HG03139 (cell line): Measurements from ENCODE around the gene TUBB6.
A peak's percentile ranks its signal among the peaks of the same experiment; 100 is the strongest.

ENCODE experiments used
- ATAC-seq: cut with Tn5 transposase; IDR thresholded peaks from one replicate; pipeline ENCODE4 v1.9.1; 2021; ENCODE audit not compliant: unreplicated experiment

TUBB6 gene

DNA sequence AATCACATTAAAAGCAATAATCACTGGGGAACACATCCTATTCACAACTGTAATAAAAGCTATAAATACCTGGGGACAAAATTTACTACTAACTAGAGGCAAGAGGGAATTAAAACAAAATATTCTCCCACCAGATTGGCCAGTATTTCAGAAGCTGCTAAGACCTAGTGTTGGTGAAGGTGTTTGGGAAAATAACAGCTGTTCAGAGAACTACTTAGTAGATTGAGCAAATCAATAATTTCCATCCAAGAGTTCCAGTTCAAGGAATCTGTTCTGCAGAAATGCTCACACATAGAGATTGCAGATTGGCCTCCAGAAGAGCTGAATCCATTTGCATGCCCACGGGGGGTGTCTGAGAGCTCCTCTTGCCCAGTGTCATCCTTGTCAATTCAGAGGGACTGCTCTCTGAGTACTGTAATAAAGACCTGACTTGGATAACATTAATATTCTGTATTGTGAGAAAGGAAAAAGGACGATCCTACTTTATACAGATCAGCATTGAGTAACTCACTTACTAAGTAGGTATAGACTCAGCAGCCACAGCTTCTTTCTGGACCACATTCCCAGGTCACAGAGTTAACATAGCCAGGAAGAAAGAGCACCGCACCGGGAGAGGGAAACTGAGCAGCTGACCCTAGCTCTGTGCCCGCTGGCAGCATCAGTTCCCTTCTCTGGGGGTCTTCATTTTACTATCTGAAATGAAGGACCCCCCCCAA, 5.6 kb downstream of the TUBB6 start:
- no peak for ATAC-seq

DNA sequence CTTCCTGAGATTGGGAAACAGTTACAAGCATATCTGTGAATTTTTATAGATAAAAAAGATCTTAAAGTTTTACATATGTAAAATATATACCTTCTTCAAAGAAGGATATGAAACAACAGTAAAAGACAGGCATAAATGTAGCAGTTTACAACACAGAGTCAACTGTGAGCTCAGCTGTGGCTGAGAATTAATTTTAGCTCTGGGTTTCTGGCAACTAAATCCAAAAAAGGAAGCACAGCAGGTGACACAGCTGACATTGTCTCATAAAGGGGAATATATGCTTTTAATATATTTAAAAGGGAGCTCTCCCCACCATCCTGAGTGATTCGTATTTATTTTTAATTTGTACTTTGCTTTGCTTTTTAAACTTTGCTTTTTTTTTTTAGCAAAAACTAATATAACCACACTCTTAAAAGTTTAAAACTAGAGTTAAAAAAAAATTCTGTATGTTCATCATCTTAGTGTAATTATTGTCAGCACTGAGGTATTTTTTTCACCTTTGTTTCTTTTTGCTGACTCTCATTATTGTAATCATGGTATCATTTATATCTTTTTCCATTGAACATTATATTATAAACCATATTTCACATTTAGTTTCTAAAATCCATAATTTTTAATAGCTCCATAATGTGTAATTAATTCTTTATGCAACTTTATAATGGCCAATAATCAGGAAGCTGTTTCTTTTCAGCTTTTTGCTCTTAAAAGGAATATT, 6.7 kb downstream of the TUBB6 start:
- no peak for ATAC-seq

DNA sequence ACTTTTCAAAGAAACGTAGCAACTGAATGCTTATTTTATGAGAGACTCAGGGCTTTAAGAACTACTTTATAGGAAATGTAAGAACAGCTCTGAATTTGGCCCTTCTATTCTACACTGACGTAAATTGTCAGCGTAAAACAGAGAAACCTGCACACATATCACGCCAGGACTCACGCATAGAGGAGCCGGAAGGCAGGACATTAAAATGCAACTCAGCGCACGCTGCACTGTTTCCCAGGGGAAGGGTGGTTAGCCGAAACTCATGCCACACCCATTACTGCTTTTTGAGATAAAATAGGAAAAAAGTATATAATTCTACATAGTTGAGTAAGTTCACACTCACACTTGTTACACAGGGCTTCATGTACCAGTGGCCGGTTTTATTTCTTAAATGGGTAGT, 7.4 kb downstream of the TUBB6 start:
- no peak for ATAC-seq

DNA sequence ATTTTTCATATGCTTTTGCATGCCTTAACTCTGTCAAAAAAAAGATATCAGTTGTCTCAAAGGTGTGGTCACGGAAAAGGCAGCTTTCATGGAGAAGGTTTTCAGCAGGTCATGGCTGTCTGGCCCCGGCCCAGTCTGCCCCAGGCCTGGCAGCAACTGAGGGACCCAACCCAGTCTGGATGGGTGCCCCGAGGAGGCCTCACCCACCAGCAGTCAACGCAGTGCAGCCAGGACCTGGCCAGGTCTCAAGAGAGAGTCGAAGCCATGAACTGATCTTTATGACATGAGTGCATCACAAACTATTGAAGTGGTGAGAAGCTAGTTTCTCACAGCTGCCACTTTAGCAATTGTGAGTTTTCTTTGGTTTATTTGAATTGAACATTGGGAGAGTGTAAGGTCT, 7.9 kb downstream of the TUBB6 start:
- no peak for ATAC-seq

DNA sequence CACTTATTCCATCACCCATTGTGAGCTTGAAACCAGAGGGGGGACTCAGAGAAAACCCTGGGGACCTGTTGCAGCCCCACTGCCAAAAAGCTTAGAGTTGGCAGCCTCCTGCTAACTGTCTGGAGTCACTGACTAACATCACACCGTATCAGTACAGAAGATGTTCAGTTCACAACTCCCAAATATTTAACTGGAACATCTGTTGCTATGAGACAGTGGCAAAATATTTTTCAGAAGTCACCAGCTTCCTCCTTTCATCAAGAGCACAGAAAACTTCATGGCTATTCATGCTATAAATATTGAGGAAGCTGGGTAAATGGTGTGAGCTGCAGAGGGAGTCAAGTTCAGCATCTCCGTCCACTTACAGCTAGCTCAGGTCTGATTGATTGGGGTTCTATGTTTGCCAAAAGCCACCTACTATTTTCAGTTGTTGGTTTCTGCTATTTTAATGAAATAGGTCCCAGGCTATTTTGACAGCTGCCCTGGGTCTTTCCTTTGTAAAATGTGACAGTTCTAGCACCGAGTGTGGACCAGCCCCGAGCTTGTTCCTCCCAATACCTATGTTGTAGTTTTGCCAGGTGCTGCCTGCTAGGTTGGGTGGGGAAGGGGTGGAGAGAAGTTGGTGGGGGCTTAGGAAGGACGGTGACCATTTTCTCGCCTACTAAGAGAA, 9.8 kb downstream of the TUBB6 start:
- ATAC-seq, result no peak

DNA sequence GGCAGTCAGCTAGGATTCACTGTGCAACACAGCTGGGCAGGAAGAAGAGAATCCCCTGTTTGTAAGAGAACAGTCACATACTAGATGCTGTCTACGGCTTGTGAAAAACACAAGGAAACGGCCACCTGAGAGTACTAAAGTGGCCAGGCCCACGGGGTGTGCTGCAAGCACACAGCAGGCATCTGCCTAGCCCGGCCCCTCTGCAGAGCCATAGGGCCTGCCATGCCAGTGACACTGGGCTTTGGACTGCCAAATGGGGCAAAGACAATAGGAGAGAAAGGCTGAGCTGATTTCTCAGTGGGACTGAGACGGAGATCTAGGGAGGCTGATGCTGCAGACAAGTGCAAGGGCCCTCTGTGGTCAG, 10.3 kb downstream of the TUBB6 start:
- ATAC-seq, result no peak

DNA sequence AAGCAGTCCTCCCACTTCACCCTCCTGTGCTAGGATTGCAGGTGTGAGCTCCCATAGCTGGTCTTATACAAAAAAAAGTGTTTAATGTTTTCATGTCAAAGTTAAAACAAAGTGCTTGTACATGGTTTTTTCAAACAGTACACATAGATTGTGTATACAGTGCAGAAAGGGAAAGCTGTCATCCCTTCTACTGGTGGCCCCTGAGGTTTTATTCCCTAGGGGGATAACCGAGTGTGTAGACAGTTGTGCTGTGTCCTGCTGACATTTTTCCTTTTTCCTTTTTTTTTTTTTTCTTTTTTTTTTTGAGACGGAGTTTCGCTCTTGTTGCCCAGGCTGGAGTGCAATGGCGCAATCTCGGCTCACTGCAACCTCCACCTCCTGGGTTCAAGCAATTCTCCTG, 10.8 kb downstream of the TUBB6 start:
- ATAC-seq, result no peak

DNA sequence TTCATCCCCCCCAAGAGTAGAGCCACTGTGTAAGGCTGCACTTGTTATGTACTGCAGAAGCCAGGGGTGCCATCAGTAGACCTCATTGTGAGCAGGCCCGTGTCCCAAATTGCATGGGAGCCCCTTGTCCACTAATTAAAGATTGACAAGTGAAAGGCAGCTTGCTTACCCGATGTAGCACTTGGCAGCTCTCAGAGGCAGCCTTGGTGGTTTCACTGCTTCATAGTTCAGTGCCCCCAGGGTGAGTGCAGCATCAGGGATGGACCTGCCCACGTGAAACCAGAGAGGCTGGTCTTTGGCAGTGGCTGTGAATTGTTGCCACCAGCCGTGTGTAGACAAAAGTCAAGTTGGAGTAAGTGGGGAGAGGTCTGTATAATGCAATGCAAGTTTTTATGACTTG, 13.3 kb downstream of the TUBB6 start:
- ATAC-seq, result peak; percentile 74

DNA sequence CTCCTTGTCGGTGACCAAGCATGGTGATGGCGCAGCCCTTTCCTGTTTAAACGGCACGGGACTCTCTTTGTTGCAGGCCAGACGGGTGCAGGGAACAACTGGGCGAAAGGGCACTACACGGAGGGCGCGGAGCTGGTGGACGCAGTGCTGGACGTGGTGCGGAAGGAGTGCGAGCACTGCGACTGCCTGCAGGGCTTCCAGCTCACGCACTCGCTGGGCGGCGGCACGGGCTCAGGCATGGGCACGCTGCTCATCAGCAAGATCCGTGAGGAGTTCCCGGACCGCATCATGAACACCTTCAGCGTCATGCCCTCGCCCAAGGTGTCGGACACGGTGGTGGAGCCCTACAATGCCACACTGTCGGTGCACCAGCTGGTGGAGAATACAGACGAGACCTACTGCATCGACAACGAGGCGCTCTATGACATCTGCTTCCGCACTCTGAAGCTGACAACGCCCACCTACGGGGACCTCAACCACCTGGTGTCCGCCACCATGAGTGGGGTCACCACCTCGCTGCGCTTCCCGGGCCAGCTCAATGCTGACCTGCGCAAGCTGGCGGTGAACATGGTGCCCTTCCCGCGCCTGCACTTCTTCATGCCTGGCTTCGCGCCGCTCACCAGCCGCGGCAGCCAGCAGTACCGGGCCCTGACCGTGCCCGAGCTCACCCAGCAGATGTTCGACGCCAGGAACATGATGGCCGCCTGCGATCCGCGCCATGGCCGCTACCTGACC, 17.1 kb downstream of the TUBB6 start:
- no peak for ATAC-seq

DNA sequence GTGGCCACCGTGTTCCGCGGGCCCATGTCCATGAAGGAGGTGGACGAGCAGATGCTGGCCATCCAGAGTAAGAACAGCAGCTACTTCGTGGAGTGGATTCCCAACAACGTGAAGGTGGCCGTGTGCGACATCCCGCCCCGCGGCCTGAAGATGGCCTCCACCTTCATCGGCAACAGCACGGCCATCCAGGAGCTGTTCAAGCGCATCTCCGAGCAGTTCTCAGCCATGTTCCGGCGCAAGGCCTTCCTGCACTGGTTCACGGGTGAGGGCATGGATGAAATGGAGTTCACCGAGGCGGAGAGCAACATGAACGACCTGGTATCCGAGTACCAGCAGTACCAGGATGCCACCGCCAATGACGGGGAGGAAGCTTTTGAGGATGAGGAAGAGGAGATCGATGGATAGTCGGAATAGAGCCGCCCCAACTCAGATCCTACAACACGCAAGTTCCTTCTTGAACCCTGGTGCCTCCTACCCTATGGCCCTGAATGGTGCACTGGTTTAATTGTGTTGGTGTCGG, 17.7 kb downstream of the TUBB6 start:
- ATAC-seq, result no peak

DNA sequence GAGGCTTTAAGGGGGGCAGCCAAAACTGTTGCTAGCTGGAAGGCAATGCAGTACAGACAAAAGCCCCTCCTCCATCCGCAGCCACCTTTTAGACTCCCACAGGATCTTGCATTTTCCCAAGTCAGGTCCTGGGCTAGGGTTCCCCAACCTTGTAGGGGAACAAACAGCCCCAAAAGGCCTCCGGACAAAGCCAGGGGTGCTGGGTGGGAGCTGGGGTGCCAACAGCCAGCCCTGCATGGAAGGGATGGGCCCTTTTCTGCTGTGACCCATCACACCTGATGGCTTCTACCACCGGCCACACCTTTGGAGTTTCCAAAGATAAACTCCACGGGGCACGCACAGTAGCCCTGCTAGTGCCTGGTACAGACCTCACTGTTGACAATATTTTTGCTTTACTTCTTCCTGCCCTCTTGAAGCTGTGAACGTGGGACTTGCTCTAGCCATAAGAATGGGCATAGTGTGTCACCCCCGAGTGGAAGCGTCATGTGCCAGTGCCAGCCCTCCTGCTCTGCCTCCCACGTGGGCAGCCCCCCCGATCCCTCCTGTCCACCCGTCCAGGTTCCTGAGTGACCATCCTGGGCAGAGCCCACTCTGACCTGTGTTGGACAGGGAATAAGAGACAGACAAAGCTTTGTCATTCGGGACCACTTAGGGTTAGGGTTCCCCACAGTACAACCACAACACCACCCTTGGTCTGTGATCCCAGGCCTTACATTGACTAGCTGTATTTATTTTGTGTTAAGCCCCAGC, 18.8 kb downstream of the TUBB6 start:
- ATAC-seq, result no peak

DNA sequence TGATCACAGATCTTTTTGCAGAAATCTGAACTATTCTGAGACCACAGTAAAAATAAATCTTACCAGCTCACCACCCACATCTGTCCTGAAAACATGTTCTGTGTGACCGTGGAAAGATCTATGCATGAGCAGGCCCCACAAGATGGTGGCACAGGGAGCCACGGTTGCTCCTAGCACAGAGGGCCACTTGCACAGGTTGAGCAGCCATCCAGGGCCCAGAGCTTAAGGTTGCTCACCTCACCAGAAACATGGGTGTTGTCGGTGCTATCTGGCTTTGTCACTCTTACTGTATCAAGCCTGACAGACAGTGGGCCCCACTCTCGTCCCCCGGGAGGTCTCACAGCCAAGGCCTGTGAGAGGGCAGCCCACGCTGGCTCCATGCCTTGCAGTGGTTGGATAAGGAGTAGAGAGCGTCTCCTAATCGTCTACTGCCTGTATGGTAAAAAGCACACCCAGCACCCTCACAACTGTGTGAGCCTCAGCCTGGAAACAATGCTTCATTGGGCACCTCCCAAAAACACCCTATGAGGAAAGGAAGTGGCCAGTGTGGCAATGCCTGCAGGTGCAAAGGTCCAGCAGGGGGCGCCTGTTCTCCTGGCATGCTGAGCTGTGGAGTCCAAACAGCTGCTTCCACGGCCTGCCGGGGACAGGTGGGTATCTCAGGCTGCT, 19.6 kb downstream of the TUBB6 start:
- ATAC-seq, result no peak

DNA sequence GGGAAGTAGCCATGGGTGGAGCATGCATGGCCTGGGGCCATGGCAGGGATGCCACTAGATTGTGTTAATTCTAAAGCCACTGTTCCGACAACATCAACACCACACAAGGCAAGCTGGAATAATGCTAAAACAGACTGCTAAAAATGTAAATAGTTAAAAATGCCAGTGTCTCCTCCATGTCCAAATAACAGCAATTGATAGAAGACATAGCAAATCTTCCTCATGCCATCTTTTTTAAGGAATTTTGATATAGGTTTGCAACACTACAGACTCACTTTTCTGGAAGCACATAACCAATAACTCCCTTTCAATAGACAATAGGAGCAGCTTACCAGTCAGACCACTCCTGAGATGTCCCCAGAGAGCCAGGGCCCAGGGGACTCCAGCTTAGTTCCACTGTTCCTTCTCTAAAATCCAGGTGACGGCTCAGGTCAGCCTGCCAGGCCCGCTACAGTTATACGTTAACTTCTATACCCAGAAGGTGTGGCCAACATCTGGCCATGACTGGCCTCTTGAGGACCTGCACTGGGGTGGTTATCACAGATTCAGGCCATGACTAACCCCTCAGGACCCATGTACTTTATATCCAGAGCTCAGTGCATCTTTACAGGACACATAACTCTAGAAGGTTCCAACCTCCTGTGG, 20.3 kb downstream of the TUBB6 start:
- no peak for ATAC-seq

DNA sequence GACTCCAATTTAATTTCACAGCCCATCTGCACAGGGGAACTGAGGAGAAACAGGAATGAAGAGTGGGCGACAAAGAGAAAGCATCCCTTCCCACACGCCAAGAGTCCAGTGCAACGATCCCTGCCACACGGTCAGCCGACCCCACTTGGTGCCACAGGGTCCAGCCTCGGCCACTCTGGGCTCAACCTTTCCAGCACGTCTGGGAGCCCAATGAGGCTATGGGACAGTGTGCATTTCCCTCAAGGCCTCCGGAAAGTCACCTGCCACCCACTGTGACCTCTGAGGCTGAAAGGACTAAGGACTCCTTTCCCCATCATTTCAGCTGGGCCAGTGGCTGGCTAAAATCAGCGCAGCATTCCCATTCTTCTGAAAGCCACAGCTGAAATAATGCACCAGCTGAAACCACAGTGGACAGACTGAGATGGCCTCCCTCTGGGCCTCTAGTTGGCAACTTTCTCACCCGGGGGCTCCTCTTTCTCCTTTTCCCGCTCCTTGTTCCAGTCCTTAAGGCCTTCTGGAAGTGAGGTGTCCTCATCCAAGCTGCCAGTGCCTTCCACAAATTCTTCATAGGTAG, 21.2 kb downstream of the TUBB6 start:
- no peak for ATAC-seq

DNA sequence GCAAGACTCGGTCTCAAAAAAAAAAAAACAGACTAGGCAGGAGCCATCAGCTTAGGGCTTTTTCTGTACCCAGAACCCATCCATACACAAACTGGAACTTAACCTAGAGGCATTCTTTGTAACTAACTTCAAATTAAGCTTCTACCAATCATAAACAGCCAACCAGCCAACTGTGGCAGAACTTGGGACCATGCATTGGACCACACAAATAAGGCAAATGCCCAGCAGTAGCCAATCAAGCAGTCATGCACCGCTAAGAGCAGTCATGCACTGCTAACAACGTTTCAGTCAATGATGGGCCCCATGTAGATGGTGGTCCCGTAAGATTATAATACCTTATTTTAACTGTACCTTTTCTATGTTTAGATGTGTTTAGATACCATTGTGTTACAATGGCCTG, 22.7 kb downstream of the TUBB6 start:
- ATAC-seq, result no peak

DNA sequence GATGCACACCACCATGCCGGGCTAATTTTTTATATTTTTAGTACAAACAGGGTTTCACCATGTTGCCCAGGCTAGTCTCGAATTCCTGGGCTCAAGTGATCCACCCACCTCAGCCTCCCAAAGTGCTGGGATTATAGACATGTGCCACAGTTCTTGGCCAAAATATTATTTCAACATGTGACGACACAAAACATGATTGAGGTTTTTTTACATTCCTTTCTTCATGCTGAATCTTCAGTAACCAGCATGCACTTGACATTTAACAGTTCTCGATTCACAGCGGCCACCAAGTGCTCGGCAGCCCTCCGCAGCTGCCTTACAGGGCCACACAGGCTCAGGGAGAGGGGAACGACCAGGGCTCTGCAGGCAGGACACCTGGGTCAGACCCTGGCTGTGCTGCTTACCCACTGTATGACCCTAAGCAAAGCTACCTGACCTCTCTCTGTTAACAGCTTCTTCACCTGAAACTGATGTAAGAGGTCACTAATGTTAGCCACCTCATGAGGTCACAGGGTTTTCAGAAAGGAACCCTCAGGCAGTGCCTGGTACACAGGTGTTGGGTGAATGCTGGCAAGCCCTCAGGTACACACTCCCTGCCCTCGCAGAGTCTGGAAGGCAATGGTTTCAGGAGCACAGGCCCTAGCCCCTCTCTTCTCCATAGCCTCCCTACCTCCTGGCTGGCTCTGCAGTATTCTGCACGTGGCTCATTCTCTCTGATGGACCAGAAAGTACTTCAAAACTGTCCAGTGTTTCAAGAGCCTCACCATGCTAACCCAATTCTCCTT, 25.7 kb downstream of the TUBB6 start:
- ATAC-seq, result no peak

DNA sequence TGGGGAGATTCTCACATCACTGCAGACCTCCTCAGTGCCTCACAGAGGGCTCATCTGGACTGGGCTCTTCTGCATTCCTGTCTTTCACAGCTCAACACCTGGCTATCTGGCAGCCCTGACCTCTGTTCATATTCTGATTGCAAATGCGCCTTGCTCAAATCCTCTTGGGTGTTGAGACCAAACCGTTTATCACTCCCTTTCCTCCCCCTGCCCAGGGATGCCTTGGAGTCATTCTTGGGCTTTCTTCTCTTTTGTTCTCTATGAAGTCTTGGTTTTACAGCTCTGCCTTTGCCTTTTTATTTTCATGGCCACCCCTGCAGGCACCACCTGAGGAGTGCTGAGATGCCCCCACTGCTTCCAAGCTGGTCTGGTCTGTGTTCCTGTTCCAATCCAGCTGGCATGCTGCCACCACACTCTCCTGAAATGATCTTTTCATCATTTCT, 26.3 kb downstream of the TUBB6 start:
- no peak for ATAC-seq

DNA sequence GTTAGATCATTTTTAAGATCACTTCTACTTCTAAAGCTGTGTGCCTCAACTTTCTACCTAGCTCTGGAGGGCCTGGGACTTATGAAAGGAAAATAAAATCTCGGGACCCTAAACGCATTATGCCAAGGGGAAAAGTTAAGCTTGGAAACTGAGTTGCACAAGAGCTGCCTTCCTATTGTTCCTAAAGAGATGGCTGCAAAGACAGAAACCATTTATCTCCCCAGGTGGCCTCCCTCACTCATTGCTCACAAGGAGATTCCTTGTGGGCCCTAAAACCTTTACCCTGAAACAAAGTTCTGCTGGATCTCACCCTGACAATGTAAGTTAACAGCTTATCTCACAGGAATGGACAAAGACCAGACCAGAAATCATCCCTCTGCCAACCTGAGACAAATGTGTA, 26.8 kb downstream of the TUBB6 start:
- no peak for ATAC-seq

DNA sequence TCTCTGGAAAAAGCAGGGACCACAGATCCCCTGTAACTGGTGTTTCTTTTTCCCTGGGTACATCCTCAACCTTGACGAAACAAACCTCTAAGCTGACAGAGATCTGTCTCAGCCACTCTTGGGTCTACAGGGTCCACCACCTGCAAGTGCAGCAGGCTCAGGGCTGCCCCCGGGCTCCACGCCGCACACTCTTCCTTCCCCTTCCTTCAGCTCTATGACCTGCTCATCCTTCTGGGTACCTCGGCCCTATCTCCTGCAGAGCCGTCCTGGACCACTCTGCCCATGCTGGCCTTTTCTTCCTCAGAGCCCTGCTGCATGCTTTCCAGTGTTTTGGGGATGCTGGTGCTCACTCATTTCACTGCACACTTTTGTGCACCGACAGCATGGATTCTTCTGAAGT, 27.5 kb downstream of the TUBB6 start:
- ATAC-seq, result no peak
